KBM-7 (cell line): ENCODE data around the gene ETV7.

Source experiments
- DNase-seq: peaks from one replicate; pipeline ENCODE4 v3.0.0-alpha.2; 2015
- in situ Hi-C: fragments of 300-500 bp; cut with MboI; formaldehyde crosslinking; loops from 2 replicates; pipeline ENCODE4 v1.14.3; 2020; ENCODE audit warnings: low sequenced_read_pairs, low pct_unique_long_range_greater_than_20kb, mixed read lengths

Gene ETV7

DNA sequence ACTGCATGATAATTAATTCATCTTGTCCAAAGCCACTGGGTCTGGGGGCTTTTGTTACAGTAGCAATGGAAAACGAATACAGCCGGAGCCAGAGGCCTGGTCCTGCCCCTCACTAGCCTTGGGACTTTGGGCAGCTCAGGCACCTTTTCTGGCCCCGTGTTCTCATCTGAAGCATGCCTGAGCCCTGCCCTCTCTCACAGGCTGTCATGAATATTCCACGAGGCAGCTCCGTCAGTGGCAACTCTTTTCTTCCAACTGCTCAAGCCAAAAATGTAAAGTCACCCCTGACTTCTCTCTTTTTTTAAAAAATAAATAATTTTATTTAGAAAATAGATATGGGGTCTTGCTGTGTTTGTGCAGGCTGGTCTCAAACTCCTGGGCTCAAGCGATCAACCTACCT lies 56.1 kb downstream of the ETV7 start:
- in situ Hi-C loops: no loop called here
- DNase-seq: no peak

DNA sequence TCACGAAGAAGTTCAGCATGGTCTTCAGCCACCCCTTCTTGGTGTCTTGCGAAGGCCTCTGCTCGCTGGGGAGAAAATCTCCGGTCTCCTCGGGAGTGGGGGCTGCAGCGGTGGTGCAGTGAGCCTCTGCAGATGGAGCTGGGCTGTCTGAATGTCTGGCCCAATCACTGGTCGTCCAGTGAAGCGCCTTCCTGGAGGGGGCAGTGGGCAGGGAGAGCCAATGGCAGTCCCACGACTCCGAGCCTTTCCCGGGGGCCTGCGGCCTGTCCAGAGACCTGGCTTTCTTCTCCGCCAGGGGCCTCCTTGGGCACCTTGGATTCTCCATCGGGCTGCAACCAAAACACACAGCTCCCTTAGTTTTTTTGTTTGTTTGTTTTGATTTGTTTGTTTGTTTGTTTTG lies 57.1 kb downstream of the ETV7 start:
- in situ Hi-C loops: no loop called here
- no peak for DNase-seq

DNA sequence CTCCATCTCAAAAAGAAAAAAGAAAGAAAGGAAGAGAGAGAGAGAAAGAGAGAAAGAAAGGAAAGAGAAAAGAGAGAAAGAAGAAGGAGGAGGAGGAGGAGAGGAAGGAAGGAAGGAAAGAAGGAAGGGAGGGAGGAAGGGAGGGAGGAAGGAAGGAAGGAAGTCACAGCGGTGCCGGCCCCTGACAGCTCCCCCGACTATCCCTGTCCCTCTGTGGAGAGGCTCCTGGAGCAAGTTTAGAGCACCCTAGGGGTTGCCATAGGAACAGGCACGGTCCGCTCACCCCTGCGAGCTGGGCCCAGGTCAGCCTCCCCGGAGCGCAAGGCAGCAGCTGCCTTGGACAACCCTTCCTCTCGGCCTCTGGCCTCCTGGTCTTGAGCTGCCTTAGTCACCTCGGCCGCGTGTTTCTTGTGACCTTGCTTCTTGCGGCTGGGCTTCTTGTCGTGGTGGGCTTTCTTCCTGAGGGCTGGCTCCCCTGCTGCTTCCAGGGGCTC lies 57.6 kb downstream of the ETV7 start:
- in situ Hi-C loops: no loop called here
- DNase-seq: no peak

DNA sequence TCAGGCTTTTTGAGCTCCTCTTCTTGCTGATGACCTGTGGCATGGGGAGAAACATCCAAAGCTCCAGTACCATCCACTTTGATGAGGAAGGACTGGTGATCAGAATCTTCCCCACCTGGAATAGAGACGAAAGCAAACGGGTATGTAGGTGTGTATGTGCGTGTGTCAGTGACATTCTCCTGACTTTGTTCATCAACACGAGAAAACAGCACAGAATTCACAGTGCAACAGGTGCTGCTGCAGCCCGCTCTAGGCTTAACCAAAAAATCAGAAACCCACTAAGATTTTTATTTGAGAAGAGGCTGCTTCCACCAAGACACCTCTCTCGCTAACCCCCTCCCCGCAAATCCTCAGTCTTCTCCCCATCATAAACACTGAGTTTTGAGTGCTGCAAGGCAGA lies 58.9 kb downstream of the ETV7 start:
- DNase-seq: no peak
- in situ Hi-C loops: no loop called here

DNA sequence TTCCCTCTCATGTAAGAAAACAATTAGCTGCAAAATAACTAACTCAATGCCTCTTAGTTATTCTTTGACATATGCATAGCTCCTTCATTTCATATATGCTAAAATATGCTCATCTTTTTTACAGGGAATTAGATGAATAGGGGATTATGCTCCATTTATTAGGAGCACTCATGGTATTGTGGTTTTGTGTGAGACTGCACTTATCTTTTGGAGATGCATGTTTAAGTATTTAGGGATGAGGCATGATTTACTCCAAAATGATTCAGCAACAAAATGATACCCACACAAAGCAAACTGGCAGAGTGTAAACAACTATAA lies 59.6 kb downstream of the ETV7 start:
- DNase-seq: no peak
- in situ Hi-C loops: no loop called here

DNA sequence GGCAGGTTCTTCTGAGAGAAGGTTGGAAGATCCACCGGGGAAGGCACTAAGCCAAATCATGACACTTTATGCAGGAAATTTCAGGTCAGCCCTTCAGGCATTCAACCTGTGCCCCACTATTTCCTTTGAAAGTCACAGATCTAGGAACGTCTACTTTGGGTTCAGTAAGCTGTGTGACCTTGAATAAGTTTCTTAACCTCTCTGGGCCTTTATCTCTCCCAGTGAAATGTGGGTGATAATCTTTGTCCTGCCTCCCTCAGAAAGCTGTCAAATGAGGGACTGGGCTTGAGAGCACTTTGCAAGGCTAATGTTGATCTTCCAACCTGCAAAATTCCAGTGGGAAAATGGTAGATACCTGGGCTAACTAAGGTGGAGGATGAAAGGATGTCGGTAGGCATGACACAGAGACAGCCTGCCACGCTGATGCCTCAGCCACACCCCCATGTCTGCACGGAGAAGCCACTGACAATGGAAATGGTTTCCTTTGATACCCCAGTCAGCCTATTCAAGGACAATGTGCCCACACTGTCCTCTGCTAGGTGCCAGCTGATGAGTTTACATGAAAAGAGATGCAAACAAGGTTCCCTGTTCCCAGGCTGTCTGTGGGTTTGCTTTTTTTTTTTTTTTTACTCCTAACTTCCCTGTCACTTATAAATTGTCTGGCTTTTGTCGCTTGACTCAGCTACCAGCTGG lies 60.1 kb downstream of the ETV7 start:
- DNase-seq: no peak
- in situ Hi-C loops: no loop called here

DNA sequence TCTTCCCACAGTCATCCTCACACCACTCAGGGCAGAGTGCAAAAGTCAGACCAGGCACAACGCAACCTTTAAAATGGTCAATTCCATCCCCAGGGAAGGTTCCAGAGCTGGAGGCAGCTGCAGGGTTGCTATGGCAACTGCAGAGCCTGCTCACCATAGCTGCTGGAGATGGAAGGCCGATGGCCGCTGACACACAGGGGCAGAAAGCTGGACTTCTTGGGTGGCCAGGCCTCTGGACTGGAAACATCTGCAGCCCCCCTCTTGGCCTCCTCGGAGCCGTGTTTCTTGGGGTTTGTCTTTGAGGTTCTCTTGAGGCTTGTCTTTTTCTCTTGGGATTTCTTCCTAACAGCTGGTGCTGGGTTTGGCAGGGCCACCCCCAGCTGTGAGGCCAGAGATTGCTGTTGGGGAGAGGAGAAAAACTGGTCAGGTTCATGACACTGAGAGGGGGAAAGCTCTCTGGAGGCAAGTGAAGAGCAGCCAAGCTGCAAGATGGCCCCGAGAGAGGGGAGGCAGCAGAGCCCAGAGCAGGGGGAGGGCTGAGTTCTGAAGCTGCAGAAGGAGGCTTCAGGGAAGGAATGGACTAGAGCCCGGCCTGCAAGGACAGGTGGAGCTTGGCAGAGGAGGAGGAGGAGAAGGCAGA lies 61.0 kb downstream of the ETV7 start:
- in situ Hi-C loops: no loop called here
- no peak for DNase-seq

DNA sequence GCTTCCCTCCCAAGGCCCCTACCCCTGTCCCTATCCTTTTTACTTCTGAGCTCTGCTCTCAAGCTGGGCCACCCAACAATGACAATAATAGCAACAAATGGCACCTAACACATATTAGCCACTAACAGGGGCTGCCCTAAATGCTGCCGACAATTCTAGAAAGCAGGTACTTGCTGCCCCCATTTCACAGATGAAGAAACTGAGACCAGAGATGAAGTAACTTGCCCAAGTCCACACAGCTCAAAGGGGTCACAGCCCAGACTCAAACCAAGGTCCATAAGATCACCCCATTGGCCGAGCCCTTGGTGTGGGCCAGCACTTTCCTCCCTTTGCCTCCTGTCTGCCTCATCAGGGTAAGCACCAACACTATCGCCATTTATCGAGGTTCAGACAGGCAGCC lies 62.8 kb downstream of the ETV7 start:
- in situ Hi-C loops: no loop called here
- no peak for DNase-seq

DNA sequence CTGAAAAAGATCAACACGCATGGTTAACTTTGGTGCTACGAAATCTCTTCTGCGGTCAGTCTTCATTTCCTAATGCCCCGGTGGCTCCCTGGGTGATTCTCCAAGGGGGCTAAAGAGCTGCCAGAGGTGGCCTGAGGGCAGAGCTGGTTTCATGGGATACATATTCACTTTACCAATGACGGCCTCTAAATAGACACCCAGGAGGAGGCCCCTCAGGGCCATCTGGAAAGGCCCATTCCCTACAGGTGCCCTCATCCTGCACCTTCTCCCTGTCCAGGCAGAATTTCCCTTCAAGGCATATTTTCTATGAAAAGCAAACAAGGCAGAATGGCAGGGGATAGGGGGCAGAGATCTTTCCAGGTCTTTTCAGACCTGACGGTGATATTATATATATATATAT lies 63.3 kb downstream of the ETV7 start:
- in situ Hi-C loops: no loop called here

DNA sequence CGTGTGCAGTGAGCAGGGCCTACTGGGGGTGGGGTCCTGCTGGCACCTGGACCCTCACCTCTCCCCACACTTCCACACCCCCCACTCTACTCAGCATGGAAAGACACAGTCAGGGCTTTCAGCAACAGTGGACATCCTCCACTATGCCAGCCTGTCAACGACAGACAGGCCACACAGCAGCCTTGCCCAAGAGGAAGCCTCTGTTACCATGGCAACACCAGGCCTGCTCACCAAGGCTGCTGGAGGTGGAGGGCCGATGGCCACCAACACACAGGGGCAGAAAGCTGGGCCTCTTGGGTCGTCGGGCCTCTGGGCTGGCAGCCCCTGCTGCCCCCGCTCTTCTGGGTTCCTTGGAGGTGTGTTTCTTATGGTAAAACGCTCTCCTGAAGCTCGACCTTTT lies 64.4 kb downstream of the ETV7 start:
- DNase-seq: no peak

More for the DNA sequence above, 63.3 kb downstream of the ETV7 start:
- DNase-seq: no peak

DNA sequence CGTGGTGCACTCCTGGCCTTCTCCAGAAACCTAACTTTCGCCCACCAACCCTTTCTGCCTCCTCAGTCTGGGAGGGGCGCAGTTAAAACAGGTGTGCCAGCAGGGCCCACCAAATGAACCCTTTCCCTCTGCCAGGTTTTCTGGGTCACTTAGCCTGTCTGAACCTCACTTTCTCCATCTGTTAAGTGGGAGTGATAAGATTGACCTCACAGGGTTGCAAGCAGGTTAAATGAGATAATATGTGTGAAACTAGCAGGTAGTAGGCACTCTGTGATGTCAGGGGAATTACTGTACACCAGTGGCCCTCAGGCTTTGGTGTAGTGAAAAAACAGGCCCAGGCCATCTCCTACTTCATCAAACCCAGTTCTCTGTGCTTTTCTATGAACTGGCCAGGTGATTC lies 64.9 kb downstream of the ETV7 start:
- in situ Hi-C loops: no loop called here
- no peak for DNase-seq

More for the DNA sequence above, 64.4 kb downstream of the ETV7 start:
- in situ Hi-C loops: no loop called here

DNA sequence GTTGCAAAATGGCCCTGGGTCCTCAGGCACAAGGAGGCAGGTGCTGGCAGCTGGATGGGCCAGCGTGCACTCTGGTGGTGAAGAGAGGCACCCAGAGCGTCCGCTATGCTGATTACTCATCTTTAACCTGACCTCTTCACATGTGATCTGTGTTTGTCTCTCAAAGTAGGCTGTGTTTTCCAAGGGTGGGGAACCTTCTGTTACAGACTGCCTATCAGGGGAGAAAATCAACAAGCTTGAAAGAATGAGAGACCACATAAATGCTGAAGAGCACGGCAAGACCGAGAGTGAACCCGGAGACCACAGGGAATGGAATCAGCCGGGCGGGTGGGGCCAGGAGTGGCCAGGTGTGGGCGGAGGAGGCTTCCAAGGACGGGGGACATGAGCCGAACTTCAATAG lies 67.0 kb downstream of the ETV7 start:
- in situ Hi-C loops: no loop called here

DNA sequence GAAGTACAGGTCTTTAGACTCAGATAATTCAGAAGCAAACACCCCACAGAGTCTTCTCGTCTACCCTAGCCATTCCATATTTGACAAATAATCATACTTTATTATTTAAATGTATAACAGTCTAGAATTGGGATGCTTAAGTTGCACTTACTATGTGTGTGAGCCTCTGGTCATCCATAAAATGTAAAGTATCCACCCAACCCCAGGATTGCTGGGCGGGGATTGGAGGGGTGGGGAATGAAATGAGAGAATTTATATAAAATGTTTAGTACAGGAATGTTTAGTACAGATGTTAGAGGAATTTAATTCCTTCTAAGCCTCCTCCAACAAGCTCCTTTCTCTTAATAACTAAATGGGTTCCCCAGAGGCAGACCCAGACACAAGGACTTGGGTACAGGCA lies 67.6 kb downstream of the ETV7 start:
- in situ Hi-C loops: no loop called here
- no peak for DNase-seq

More for the DNA sequence above, 67.0 kb downstream of the ETV7 start:
- no peak for DNase-seq

DNA sequence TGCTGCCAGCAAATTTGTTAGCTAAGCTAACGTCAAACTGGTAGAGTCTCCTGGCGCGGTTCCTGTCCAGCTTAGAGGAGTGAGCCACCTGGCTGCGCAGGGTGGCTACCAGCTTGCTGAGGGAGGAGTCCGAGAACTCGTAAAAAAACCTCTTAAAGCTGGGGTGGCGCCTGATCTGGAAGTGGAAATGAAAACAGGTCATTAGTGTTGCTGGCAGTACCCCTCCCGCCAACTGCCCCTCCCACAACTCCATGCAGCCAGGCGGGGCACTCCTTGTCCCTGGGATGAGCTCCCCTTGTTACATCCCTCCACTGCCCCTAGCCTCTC lies 68.1 kb downstream of the ETV7 start:
- DNase-seq: no peak

DNA sequence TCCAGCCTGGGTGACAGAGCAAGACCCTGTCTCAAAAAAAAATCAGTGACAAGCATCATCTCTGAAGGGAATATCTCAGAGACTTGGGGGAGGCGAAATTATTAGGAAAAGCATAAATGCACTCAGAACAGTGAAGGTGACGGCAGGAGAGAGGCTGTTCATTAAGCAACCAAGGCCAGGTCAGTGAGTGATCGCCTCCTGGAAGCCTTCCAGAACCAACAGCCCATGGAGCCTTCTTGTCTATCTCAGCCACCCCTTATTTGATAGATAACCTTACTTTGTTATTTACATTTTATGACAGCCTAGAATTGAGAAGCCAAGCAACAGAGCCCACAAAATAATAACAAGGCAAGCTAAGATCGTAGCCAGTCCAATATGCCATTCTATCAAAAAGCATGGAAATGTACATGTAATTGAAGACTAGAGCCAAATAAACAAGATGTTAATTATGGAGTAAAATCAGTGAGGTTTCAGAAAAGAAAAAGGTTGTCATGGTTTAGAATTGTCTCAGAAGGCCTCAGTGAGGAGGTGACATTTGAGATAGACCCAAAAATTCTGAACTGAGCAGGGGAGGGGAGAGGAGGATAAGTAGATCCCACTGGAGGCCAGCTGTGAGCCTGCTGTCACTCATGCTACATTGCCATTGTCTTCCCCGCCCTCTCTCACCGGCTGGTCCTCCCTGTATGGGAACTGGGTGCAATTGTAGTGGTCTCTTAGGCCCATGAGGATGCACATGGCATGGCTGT lies 68.6 kb downstream of the ETV7 start:
- DNase-seq: no peak
- in situ Hi-C loops: no loop called here

More for the DNA sequence above, 68.1 kb downstream of the ETV7 start:
- in situ Hi-C loops: no loop called here

DNA sequence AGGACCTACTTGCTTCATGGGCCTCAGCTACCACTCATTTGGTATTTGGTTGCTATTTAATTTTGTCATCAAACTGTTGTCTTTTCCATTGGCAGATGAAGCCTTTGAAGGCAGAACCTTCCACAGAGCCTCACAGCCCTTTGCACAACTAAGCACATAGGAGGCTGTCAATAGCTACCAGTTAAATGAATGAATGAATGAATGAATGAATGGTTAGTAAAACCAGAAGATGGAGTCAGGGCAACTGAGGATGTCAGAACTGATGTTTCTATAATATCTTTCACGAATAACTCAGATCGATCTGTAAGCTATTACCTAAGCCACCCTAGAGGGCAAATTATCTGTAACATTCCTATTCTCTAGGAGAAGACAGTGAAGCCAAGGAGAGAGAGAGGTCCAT lies 69.8 kb downstream of the ETV7 start:
- in situ Hi-C loops: no loop called here
- DNase-seq: no peak
